ENCODE results near the gene VWF. TPM values are rescaled to one million over a fixed set of nuclear protein-coding genes. Genes with fewer than 3 reads are reported as not detected.

Gene VWF
- total RNA-seq, 1 experiment from 2014 or later: 1.6 TPM

GRCh38 chr12:5976711-5977110 lies 147.8 kb downstream of the VWF start:
- no peaks in the 10 kb centered on the region for H3K36me3 ChIP-seq (replicated peaks; ENCODE audit: control insufficient read depth, insufficient read depth, low read length)
- no peak for DNase-seq
- H3K27me3 ChIP-seq (ENCODE audit: control insufficient read depth, insufficient read depth, low read length): no peaks in the 10 kb centered on the region
- no peak overlapping the region for H3K4me3 ChIP-seq (ENCODE audit: insufficient read depth, low read depth, low read length)

GRCh38 chr12:5976196-5976595 lies 148.3 kb downstream of the VWF start:
- no peak for DNase-seq
- H3K36me3 ChIP-seq (replicated peaks; ENCODE audit: control insufficient read depth, insufficient read depth, low read length): no peaks in the 10 kb centered on the region
- no peaks in the 10 kb centered on the region for H3K27me3 ChIP-seq (ENCODE audit: control insufficient read depth, insufficient read depth, low read length)
- no peak overlapping the region for H3K4me3 ChIP-seq (ENCODE audit: insufficient read depth, low read depth, low read length)

GRCh38 chr12:5973461-5974115 lies 150.9 kb downstream of the VWF start:
- no peaks in the 10 kb centered on the region for H3K36me3 ChIP-seq (replicated peaks; ENCODE audit: control insufficient read depth, insufficient read depth, low read length)
- no peaks in the 10 kb centered on the region for H3K27me3 ChIP-seq (ENCODE audit: control insufficient read depth, insufficient read depth, low read length)
- DNase-seq: no peak
- no peak overlapping the region for H3K4me3 ChIP-seq (ENCODE audit: insufficient read depth, low read depth, low read length)

- Histone ChIP-seq H3K27me3 (ENCODE audit: control insufficient read depth, insufficient read depth, low read length) (no peaks in the 10 kb centered on the region), H3K4me3 (ENCODE audit: insufficient read depth, low read depth, low read length) (no peak overlapping the region), H3K36me3 (replicated peaks; ENCODE audit: control insufficient read depth, insufficient read depth, low read length) (no peaks in the 10 kb centered on the region)
- no peak for DNase-seq
Measured at GRCh38 chr12:5972387-5972786, 152.1 kb downstream of the VWF start.

GRCh38 chr12:5971194-5971850 lies 153.1 kb downstream of the VWF start:
- DNase-seq: no peak
- H3K4me3 ChIP-seq (ENCODE audit: insufficient read depth, low read depth, low read length): no peak overlapping the region
- no peaks in the 10 kb centered on the region for H3K36me3 ChIP-seq (replicated peaks; ENCODE audit: control insufficient read depth, insufficient read depth, low read length)
- no peaks in the 10 kb centered on the region for H3K27me3 ChIP-seq (ENCODE audit: control insufficient read depth, insufficient read depth, low read length)

- Histone ChIP-seq H3K36me3 (replicated peaks; ENCODE audit: control insufficient read depth, insufficient read depth, low read length) (no peaks in the 10 kb centered on the region), H3K27me3 (ENCODE audit: control insufficient read depth, insufficient read depth, low read length) (peaks cover 2% of the 10 kb centered on the region; the same call in 1 of the 2 replicates), H3K4me3 (ENCODE audit: insufficient read depth, low read depth, low read length) (no peak overlapping the region)
- no peak for DNase-seq
Measured at GRCh38 chr12:5969974-5970690, 154.3 kb downstream of the VWF start.

- DNase-seq: peak; percentile 54
- Histone ChIP-seq H3K27me3 (ENCODE audit: control insufficient read depth, insufficient read depth, low read length) (peaks cover 2% of the 10 kb centered on the region; the same call in 1 of the 2 replicates), H3K4me3 (ENCODE audit: insufficient read depth, low read depth, low read length) (no peak overlapping the region), H3K36me3 (replicated peaks; ENCODE audit: control insufficient read depth, insufficient read depth, low read length) (no peaks in the 10 kb centered on the region)
Measured at GRCh38 chr12:5969156-5969973, 155.1 kb downstream of the VWF start.

- Histone ChIP-seq H3K36me3 (replicated peaks; ENCODE audit: control insufficient read depth, insufficient read depth, low read length) (no peaks in the 10 kb centered on the region), H3K27me3 (ENCODE audit: control insufficient read depth, insufficient read depth, low read length) (peaks cover 2% of the 10 kb centered on the region; the same call in 1 of the 2 replicates), H3K4me3 (ENCODE audit: insufficient read depth, low read depth, low read length) (no peak overlapping the region)
- no peak for DNase-seq
Measured at GRCh38 chr12:5967645-5968415, 156.6 kb downstream of the VWF start.

GRCh38 chr12:5966486-5967095 lies 157.9 kb downstream of the VWF start:
- peaks cover 2% of the 10 kb centered on the region; the same call in 1 of the 2 replicates for H3K27me3 ChIP-seq (ENCODE audit: control insufficient read depth, insufficient read depth, low read length)
- no peak for DNase-seq
- H3K4me3 ChIP-seq (ENCODE audit: insufficient read depth, low read depth, low read length): no peak overlapping the region
- no peaks in the 10 kb centered on the region for H3K36me3 ChIP-seq (replicated peaks; ENCODE audit: control insufficient read depth, insufficient read depth, low read length)

- DNase-seq: peak; percentile 85
- H3K36me3 ChIP-seq (replicated peaks; ENCODE audit: control insufficient read depth, insufficient read depth, low read length): no peaks in the 10 kb centered on the region
Measured at GRCh38 chr12:5965950-5966383, 158.5 kb downstream of the VWF start.

GRCh38 chr12:5964913-5965900 lies 159.3 kb downstream of the VWF start:
- peaks cover 2% of the 10 kb centered on the region; the same call in 1 of the 2 replicates for H3K27me3 ChIP-seq (ENCODE audit: control insufficient read depth, insufficient read depth, low read length)
- DNase-seq: peak; percentile 66
- no peak overlapping the region for H3K4me3 ChIP-seq (ENCODE audit: insufficient read depth, low read depth, low read length)
- no peaks in the 10 kb centered on the region for H3K36me3 ChIP-seq (replicated peaks; ENCODE audit: control insufficient read depth, insufficient read depth, low read length)

More at GRCh38 chr12:5965950-5966383, 158.5 kb downstream of the VWF start:
- Histone ChIP-seq H3K4me3 (ENCODE audit: insufficient read depth, low read depth, low read length) (no peak overlapping the region), H3K27me3 (ENCODE audit: control insufficient read depth, insufficient read depth, low read length) (peaks cover 2% of the 10 kb centered on the region; the same call in 1 of the 2 replicates)

- H3K27me3 ChIP-seq (ENCODE audit: control insufficient read depth, insufficient read depth, low read length): peaks cover 2% of the 10 kb centered on the region; the same call in 1 of the 2 replicates
- no peaks in the 10 kb centered on the region for H3K36me3 ChIP-seq (replicated peaks; ENCODE audit: control insufficient read depth, insufficient read depth, low read length)
- no peak for DNase-seq
- no peak overlapping the region for H3K4me3 ChIP-seq (ENCODE audit: insufficient read depth, low read depth, low read length)
Measured at GRCh38 chr12:5963515-5963914, 161.0 kb downstream of the VWF start.
